ENCODE data around the gene HDAC5. TPM values are rescaled to one million over a fixed set of nuclear protein-coding genes. Genes with fewer than 3 reads are reported as not detected.
A peak's percentile ranks its signal among the peaks of the same experiment; 100 is the strongest.

The HDAC5 gene
- total and polyA plus RNA-seq, 8 donors, result 13.3 to 311 (median 19.1) TPM

DNA sequence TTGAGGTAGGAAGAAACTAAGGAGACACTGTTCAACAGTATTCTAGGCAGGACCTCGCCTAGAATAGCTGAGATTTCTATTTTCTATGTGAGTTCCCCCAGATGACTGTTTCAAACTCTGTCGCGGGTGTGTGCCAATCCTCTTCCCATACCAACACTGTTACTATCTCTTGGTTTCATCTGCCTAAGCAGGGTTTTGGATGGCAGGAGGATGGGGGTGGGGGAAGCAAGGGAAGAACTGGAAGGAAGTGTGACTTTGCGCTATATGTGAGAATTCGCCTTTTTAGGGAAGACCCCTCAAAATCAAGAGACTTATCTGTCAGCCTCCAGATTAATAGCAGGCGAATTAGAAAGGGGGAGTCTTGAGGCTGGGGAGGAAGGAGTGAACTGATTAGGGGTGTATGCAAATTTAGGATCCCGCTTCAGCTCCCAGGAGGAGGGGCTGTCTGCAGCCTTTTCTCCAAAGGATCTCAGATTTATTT is 53.4 kb downstream of the HDAC5 start:
- H3K4me3 ChIP-seq, result peak overlapping the region; percentile 67 to 79 (median 74)
- peaks cover 22 to 65% (median 46%) of the 10 kb centered on the region in 4 donors for H3K4me1 ChIP-seq
- H3K27ac ChIP-seq, result peak overlapping the region; percentile 91 to 95 (median 93)
- WGBS, 5 donors, result 25 to 35% (median 28%) methylated on average over 7 of the region's 7 CpGs
- no peaks in the 10 kb centered on the region for H3K27me3 ChIP-seq
- no peaks in the 10 kb centered on the region for H3K9me3 ChIP-seq
- DNase-seq, result peak in 1 of 2 donors; percentile 46
- TF ChIP-seq EP300 (IDR thresholded peaks at IDR 0.05), result no peak
- no peak for TF ChIP-seq CTCF (IDR thresholded peaks at IDR 0.05)
- no peak for TF ChIP-seq POLR2A (IDR thresholded peaks at IDR 0.05)
- intact Hi-C loops (cut with DNase I; ENCODE audit: low total_unique reads), result loop anchor here (5.0 kb wide), 1 partner anchor 42 kb away; no protein-coding TSS in a partner anchor
- peaks cover 6 to 16% (median 9%) of the 10 kb centered on the region in 4 donors for H3K36me3 ChIP-seq

DNA sequence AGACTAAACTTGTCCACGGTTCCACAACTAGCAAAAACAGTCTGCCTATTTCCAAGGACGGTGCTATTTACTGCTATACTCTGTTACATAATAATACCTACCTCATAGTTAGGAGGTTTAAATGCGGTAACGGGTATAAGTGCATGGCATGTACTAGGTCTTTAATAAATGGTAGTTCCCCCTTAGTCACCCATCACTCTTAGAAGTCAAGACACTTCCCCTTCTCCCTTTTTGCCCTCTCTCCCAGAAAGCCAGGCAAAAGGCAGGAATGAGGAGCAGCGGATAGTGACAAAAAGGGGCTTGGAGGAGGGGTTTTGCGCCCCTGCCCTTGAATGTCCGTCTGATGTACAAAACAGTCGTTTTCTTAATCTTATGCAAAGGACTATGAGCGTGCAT is 55.9 kb downstream of the HDAC5 start:
- Histone ChIP-seq H3K4me1 (peaks cover 34 to 71% (median 50%) of the 10 kb centered on the region in 4 donors), H3K9me3 (no peaks in the 10 kb centered on the region), H3K4me3 (no peak overlapping the region), H3K27me3 (no peaks in the 10 kb centered on the region), H3K27ac (peak overlapping the region in 4 of 5 donors; percentile 93 to 96 (median 95)), H3K36me3 (peaks cover 9 to 19% (median 15%) of the 10 kb centered on the region in 4 donors)
- DNase-seq, result no peak
- no peak for TF ChIP-seq POLR2A (IDR thresholded peaks at IDR 0.05)
- no peak for TF ChIP-seq EP300 (IDR thresholded peaks at IDR 0.05)
- TF ChIP-seq CTCF (IDR thresholded peaks at IDR 0.05), result no peak
- no peak for TF ChIP-seq POLR2AphosphoS5 (IDR thresholded peaks at IDR 0.05)
- intact Hi-C loops (cut with DNase I; ENCODE audit: low total_unique reads), result no loop called here
- WGBS, 5 donors, result 81 to 92% (median 89%) methylated on average over 9 of the region's 9 CpGs

DNA sequence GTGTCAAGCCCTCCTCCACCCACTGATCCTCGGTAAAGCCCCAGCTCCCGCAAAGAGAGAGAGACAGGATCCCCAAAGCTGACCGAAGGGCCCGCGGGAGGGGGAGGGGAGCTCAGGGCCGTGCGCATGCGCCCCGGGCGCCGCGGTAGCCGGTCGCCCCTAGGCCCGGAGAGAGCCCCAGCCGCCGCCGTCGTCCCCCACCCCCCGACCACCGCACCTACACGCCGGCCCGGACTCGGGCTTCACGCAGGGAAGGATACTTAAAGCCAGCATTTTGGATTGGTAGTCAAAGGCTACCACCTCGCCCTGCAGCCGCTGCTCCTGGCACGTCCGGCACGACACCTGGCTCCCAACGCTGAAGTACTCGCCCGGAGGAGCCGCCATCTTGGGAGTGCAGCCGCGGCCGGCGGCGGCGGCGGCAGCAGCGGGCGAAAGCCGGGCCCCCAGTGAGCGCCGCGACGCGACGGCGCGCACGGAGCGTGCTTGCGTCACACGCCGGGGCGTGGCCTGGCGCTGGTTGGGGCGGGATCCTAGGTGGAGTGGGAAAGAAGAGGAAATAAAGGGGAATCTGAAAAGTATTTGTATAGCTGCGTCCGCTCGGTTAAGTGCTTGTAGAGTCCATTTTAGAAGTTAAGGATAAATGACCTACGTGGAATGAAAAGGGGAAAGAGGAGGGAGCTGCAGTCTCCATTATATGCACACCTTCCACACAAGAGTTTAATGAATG is 57.1 kb downstream of the HDAC5 start, which contains the start of gene LSM12:
TSS of gene LSM12 (minus strand) at position 468 of the 727 bp plus-strand sequence. CDS start at position 384, 84 bp downstream.
- peak; percentile 93 to 98 for DNase-seq
- peaks cover 20 to 30% (median 26%) of the 10 kb centered on the region in 4 donors for H3K36me3 ChIP-seq
- no peak for TF ChIP-seq EP300 (IDR thresholded peaks at IDR 0.05)
- peak in 2 of 3 donors; percentile 79 to 84 for TF ChIP-seq POLR2AphosphoS5 (IDR thresholded peaks at IDR 0.05)
- peaks cover 27 to 67% (median 39%) of the 10 kb centered on the region in 4 donors for H3K4me1 ChIP-seq
- no peaks in the 10 kb centered on the region for H3K27me3 ChIP-seq
- peak within 1 kb of the TSS; percentile 89 to 96 (median 94) for H3K27ac ChIP-seq
- WGBS, 5 donors, result 0 to 1% (median 0%) methylated on average over 32 to 65 of the region's 65 CpGs
- H3K9me3 ChIP-seq, result no peaks in the 10 kb centered on the region
- intact Hi-C loops (cut with DNase I; ENCODE audit: low total_unique reads), result no loop called here
- H3K4me3 ChIP-seq, result peak within 1 kb of the TSS; percentile 75 to 94 (median 85)

DNA sequence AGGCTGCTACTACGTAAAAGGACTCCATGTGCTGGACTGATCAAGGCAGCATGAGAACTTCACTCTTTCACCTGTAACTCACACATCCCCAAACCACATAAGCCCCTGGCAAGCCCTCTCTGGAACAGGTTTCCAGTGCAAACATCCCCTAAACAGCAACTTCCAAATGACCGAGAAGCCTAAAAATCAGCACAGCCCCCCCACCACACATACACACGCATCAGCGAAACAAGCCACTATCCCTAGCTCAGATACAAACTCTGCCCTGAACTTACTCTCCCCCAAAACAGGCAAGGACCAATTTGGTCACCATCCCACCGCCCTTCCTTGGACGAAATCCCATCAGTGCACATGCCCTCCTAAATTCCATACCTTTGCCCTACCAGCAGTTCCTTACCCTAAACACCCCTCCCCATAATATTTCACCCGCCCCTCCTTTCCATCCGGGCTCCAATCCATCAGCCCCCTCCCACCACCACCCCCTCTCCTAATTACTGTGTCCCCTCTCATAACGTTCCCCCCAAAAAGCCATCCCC is 57.7 kb downstream of the HDAC5 start:
- Histone ChIP-seq H3K9me3 (no peaks in the 10 kb centered on the region), H3K36me3 (peaks cover 20 to 37% (median 33%) of the 10 kb centered on the region in 4 donors), H3K27me3 (no peaks in the 10 kb centered on the region), H3K4me1 (peaks cover 24 to 61% (median 35%) of the 10 kb centered on the region in 4 donors), H3K4me3 (peak overlapping the region; percentile 75 to 94 (median 85)), H3K27ac (peak overlapping the region; percentile 89 to 96 (median 94))
- WGBS, 5 donors, result 0 to 2% (median 0%) methylated on average over 8 to 9 of the region's 9 CpGs
- TF ChIP-seq CTCF (IDR thresholded peaks at IDR 0.05), result no peak
- TF ChIP-seq POLR2A (IDR thresholded peaks at IDR 0.05), result no peak
- no peak for TF ChIP-seq EP300 (IDR thresholded peaks at IDR 0.05)
- no peak for TF ChIP-seq POLR2AphosphoS5 (IDR thresholded peaks at IDR 0.05)
- peak in 1 of 2 donors; percentile 44 for DNase-seq
- intact Hi-C loops (cut with DNase I; ENCODE audit: low total_unique reads), result no loop called here
